ENCODE results near the gene DRC1.

DNA sequence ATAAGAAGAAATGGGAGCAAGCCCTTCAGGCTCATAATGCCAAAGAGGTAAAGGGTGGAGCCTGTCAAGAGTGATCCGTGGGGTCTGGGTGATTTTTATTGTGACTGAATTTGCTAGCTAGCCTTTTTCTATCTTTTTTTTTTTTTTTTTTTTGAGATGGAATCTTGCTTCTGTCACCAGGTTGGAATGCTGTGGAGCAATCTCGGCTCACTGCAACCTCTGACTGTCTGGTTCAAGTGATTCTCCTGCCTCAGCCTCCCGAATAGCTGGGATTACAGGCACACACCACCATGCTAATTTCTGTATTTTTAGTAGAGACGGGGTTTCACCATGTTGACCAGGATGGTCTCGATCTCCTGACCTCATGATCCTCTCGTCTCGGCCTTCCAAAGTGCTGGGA is 29.1 kb downstream of the DRC1 start:
- TF ChIP-seq, protein P1, sequence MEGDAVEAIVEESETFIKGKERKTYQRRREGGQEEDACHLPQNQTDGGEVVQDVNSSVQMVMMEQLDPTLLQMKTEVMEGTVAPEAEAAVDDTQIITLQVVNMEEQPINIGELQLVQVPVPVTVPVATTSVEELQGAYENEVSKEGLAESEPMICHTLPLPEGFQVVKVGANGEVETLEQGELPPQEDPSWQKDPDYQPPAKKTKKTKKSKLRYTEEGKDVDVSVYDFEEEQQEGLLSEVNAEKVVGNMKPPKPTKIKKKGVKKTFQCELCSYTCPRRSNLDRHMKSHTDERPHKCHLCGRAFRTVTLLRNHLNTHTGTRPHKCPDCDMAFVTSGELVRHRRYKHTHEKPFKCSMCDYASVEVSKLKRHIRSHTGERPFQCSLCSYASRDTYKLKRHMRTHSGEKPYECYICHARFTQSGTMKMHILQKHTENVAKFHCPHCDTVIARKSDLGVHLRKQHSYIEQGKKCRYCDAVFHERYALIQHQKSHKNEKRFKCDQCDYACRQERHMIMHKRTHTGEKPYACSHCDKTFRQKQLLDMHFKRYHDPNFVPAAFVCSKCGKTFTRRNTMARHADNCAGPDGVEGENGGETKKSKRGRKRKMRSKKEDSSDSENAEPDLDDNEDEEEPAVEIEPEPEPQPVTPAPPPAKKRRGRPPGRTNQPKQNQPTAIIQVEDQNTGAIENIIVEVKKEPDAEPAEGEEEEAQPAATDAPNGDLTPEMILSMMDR (IDR thresholded peaks at IDR 0.05 in 2 of 3, conservative IDR thresholded peaks at IDR 0.05 in 1 of 3; ENCODE audit: borderline replicate concordance in 1 of 3, insufficient read depth in 1 of 3, low read depth in 2 of 3, low read length in 2 of 3) = no peak
- TF ChIP-seq RAD21 (IDR thresholded peaks at IDR 0.05; ENCODE audit: low read depth) = no peak
- no peak for TF ChIP-seq POLR2AphosphoS5 (IDR thresholded peaks at IDR 0.05; ENCODE audit: low read depth, low read length)
- no peak for TF ChIP-seq POLR2A (IDR thresholded peaks at IDR 0.05; ENCODE audit: borderline replicate concordance, extremely low read depth, insufficient read depth, insufficient read length)
- TF ChIP-seq, protein P2, sequence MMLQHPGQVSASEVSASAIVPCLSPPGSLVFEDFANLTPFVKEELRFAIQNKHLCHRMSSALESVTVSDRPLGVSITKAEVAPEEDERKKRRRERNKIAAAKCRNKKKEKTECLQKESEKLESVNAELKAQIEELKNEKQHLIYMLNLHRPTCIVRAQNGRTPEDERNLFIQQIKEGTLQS (IDR thresholded peaks at IDR 0.05) = no peak
- TF ChIP-seq ZFX (IDR thresholded peaks at IDR 0.05) = no peak
- no peak for TF ChIP-seq SIN3A (IDR thresholded peaks at IDR 0.05; ENCODE audit: low read depth)
